Pancreas (tissue), 10 donors: ENCODE measurements around the gene BACH2. TPM values are rescaled to one million over a fixed set of nuclear protein-coding genes. Genes with fewer than 3 reads are reported as not detected.
A peak's percentile ranks its signal among the peaks of the same experiment; 100 is the strongest.
"Not testable (repeated sequence)": the region's sequence is repeated elsewhere in the genome, so short reads cannot be mapped to it uniquely, and the experiment has no call there.

Source experiments
- ATAC-seq, 4 donors: fragments of 200-7000 bp; cut with Tn5 transposase; one replicate each; pipeline versions ENCODE4 v1.8.0 to v1.9.1; 2020; ENCODE audit warnings: mild to moderate bottlenecking in 4 of 4, moderate library complexity in 4 of 4
- DNase-seq, 6 donors: peaks; one replicate each; pipeline ENCODE4 v3.0.0-alpha.2; 2020
- FAIRE-seq: peaks from 2 replicates; lab custom pipeline; 2012; peaks lifted over from hg19 to GRCh38; lab: Jason Lieb, UNC
- H3K27ac ChIP-seq, 4 donors: fragments of 200-600 bp; sonication (generic); 1 replicate in 3 of 4; 2 replicates in 1 of 4; pipeline versions ENCODE4 v1.5.0 to v1.8.0; 2020
- H3K27me3 ChIP-seq, 4 donors: fragments of 200-600 bp; one replicate each; pipeline ENCODE4 v1.8.0; 2021
- H3K36me3 ChIP-seq, 3 donors: fragments of 200-600 bp; sonication (generic) in 1 of 3; one replicate each; pipeline versions ENCODE4 v1.5.0 to v1.8.0; 2020 to 2021
- H3K4me1 ChIP-seq, 3 donors: fragments of 200-600 bp; one replicate each; pipeline ENCODE4 v1.8.0; 2021
- H3K4me3 ChIP-seq, 4 donors: fragments of 200-600 bp; sonication (generic) in 2 of 4; one replicate each; pipeline versions ENCODE4 v1.5.0 to v1.8.0; 2020 to 2021
- H3K9me3 ChIP-seq, 4 donors: fragments of 200-600 bp; one replicate each; pipeline ENCODE4 v1.8.0; 2021
- WGBS, 2 donors: extraction: QIAGEN DNeasy Blood & Tissue Kit; methylation state at CpG; one replicate each; pipeline ENCODE4 v1.1.7; 2013; 5-methylcytosine and 5-hydroxymethylcytosine counted together
- intact Hi-C, 3 donors: fragments of 100-400 bp; cut with DNase I; formaldehyde crosslinking; loops; one replicate each; pipeline versions ENCODE4 v1.11.1 to v1.14.2; 2022
- polyA plus RNA-seq, 2 donors: library from polyadenylated mRNA; stranded (reverse); fragments of 200-250 nt; gene quantifications; one replicate each; pipeline ENCODE4 v1.2.3, GENCODE V29; 2013
- total RNA-seq, 6 donors: library from RNA; stranded (reverse); fragmentation: NEBNext Ultra II Directional in 4 of 6; extraction: Animal tissue kit (Norgen Biotek cat#: 25700) in 4 of 6; gene quantifications; one replicate each; pipeline versions ENCODE4 v1.2.1 to v1.2.4, GENCODE V29; 2021 to 2023
- TF ChIP-seq, protein P1 (sequence below), 4 donors: fragments of 200-600 bp; sonication (generic) in 3 of 4; IDR thresholded peaks; one replicate each; pipeline versions ENCODE4 v1.5.0 to v1.8.0; 2021; ENCODE audit warnings: antibody characterized with exemption in 4 of 4
- donor health status: healthy with polysubstance abuse.
- donor health status: DM: no; HTN: no; CAD: no; lungs with moderate emphysema.
- donor health status: DM: no; HTN: no; CAD: no.
- donor health status: control.
- donor health status: control.
- donor health status: Bipolar disorder and iron deficiency.
- donor health status: DM: yes; HTN: yes; CAD: no.
- donor health status: DM: no; HTN: no; CAD: no.
- donor health status: DM: no; HTN: no; CAD: no.
- donor health status: DM: yes; HTN: yes; CAD: no.

BACH2 gene
- total and polyA plus RNA-seq, 8 donors: 0.61 to 8.0 (median 4.9) TPM

DNA sequence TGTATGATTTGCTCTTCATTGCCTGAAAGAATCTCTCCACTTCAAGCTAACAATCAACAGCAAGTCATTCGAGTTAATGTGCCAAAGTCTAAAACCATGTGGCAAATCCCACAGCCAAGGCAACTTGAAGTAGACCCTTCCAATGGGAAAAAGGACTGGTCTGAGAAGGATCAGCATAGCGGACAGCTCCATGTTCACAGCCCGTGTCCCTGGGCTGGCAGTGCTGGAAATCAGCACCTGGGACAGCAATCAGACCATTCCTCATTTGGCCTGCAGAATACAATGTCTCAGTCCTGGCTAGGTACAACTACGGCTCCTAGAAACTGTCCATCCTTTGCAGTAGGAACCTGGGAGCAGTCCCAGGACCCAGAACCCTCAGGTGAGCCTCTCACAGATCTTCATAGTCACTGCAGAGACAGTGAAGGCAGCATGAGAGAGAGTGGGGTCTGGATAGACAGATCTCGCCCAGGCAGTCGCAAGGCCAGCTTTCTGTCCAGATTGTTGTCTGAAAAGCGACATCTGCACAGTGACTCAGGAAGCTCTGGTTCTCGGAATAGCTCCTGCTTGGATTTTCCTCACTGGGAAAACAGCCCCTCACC is 401.3 kb downstream of the BACH2 start:
- Histone ChIP-seq H3K27me3 (peaks cover 0 to 24% (median 0%) of the 10 kb centered on the region in 4 donors), H3K4me1 (no peaks in the 10 kb centered on the region), H3K27ac (no peak overlapping the region), H3K4me3 (no peak overlapping the region), H3K36me3 (no peaks in the 10 kb centered on the region), H3K9me3 (no peaks in the 10 kb centered on the region)
- intact Hi-C loops: no loop called here
- FAIRE-seq (no peak), ATAC-seq (peak in 3 of 4 donors; percentile 57 to 83 (median 58)), DNase-seq (no peak)
- TF ChIP-seq, protein P1, sequence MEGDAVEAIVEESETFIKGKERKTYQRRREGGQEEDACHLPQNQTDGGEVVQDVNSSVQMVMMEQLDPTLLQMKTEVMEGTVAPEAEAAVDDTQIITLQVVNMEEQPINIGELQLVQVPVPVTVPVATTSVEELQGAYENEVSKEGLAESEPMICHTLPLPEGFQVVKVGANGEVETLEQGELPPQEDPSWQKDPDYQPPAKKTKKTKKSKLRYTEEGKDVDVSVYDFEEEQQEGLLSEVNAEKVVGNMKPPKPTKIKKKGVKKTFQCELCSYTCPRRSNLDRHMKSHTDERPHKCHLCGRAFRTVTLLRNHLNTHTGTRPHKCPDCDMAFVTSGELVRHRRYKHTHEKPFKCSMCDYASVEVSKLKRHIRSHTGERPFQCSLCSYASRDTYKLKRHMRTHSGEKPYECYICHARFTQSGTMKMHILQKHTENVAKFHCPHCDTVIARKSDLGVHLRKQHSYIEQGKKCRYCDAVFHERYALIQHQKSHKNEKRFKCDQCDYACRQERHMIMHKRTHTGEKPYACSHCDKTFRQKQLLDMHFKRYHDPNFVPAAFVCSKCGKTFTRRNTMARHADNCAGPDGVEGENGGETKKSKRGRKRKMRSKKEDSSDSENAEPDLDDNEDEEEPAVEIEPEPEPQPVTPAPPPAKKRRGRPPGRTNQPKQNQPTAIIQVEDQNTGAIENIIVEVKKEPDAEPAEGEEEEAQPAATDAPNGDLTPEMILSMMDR (IDR thresholded peaks at IDR 0.05): no peak
- 41 to 42% methylated on average over 8 of the region's 8 CpGs for WGBS, 2 donors

DNA sequence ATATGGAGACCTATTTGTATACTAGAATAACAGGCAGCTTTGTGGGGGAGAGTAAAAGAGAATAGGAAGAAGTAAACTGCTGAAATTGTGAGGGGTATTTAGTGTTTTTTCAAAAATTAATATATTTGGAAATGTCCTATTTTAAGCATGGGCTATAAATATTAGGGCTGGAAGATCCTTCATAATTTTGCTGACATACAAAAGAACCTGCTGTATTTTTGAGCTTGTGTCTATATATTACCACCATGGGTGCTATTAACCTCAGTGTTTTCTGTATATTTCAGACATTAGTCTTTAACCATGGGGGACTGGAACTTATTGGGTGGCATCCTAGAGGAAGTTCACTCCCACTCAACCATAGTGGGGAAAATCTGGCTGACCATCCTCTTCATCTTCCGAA is 402.5 kb downstream of the BACH2 start, which contains the start of gene GJA10:
TSS of gene GJA10 (plus strand) at position 301 of the 400 bp plus-strand sequence. CDS start at position 301, 0 bp downstream.
- no peaks in the 10 kb centered on the region for H3K4me1 ChIP-seq
- no peaks in the 10 kb centered on the region for H3K9me3 ChIP-seq
- no peak within 1 kb of the TSS for H3K4me3 ChIP-seq
- ATAC-seq (no peak), DNase-seq (no peak), FAIRE-seq (no peak)
- intact Hi-C loops: no loop called here
- H3K27ac ChIP-seq: no peak within 1 kb of the TSS
- WGBS, 2 donors: 86 to 90% methylated on average over 1 of the region's 1 CpG
- TF ChIP-seq, protein P1 (IDR thresholded peaks at IDR 0.05): no peak
- H3K27me3 ChIP-seq: peaks cover 0 to 34% (median 0%) of the 10 kb centered on the region in 4 donors
- H3K36me3 ChIP-seq: no peaks in the 10 kb centered on the region

DNA sequence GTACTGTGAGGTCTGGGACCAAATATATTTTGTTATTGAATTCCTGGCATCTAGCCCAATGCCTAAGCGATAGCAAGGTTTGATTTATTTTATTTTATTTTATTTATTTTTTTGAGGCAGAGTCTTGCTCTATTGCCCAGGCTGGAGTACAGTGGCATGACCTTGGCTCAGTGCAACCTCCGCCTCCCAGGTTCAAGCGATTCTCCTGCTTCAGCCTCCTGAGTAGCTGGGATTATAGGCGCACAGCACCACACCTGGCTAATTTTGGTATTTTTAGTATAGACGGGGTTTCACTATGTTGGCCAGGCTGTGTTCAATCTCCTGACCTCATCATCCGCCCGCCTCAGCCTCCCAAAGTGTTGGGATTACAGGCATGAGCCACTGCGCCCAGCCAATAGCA is 404.1 kb downstream of the BACH2 start:
- H3K4me3 ChIP-seq, H3K27ac ChIP-seq, intact Hi-C loops, ATAC-seq, DNase-seq, FAIRE-seq, H3K4me1 ChIP-seq, H3K36me3 ChIP-seq, H3K9me3 ChIP-seq: not testable (repeated sequence)
- H3K27me3 ChIP-seq: peaks cover 0 to 34% (median 0%) of the 10 kb centered on the region in 4 donors
- 73 to 77% methylated on average over 8 of the region's 8 CpGs for WGBS, 2 donors

GRCh38 chr6:89890845-89891528 is 405.7 kb downstream of the BACH2 start:
- H3K4me3 ChIP-seq, H3K9me3 ChIP-seq, H3K27ac ChIP-seq, DNase-seq, intact Hi-C loops, ATAC-seq, H3K36me3 ChIP-seq, H3K4me1 ChIP-seq, FAIRE-seq: not testable (repeated sequence)
- WGBS, 2 donors: 14 to 15% methylated on average over 10 to 11 of the region's 11 CpGs
- H3K27me3 ChIP-seq: peaks cover 0 to 34% (median 0%) of the 10 kb centered on the region in 4 donors

- no peak for FAIRE-seq
- 66 to 88% methylated on average over 3 of the region's 3 CpGs for WGBS, 2 donors
- intact Hi-C loops: no loop called here
Measured at GRCh38 chr6:89888871-89889270, 407.8 kb downstream of the BACH2 start.

More at GRCh38 chr6:89888871-89889270, 407.8 kb downstream of the BACH2 start:
- H3K9me3 ChIP-seq: no peaks in the 10 kb centered on the region
- H3K27ac ChIP-seq: no peak overlapping the region
- no peak overlapping the region for H3K4me3 ChIP-seq
- ATAC-seq: no peak
- no peaks in the 10 kb centered on the region for H3K4me1 ChIP-seq
- H3K27me3 ChIP-seq: peaks cover 0 to 32% (median 0%) of the 10 kb centered on the region in 4 donors
- no peaks in the 10 kb centered on the region for H3K36me3 ChIP-seq
- TF ChIP-seq, protein P1 (IDR thresholded peaks at IDR 0.05): no peak
- no peak for DNase-seq
